ENCODE measurements around the gene FHL1. TPM values are rescaled to one million over a fixed set of nuclear protein-coding genes. Genes with fewer than 3 reads are reported as not detected.

FHL1 gene
- total RNA-seq, 2 experiments from 2014 or later: 17.7 to 20.5 TPM

DNA sequence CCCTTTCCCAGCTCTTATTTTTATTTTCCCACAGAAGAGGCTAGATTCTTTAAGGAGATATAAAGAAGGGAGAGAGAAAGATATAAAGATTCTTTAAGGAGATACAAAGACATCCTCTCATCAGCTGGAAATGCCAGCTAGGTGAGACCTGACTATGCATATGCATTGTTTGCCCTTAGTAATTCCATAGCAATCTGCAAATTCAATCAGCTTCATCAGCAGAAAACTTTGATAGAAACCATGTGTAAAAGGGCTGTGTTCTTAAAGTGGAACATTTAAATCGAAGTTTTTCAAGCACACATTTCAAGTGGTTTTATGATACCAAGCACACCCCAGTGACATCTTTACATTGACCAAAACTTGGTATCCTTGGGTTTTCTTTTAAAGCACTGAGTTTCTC lies 24.1 kb downstream of the FHL1 start:
- Mint-ChIP-seq H3K9me3 (no peaks in the 10 kb centered on the region), H3K4me3 (no peak overlapping the region), H3K4me1 (ENCODE audit: low read depth) (peaks cover 1% of the 10 kb centered on the region), H3K27ac (no peak overlapping the region), H3K27me3 (ENCODE audit: low read depth) (no peaks in the 10 kb centered on the region), H3K36me3 (ENCODE audit: low read depth) (no peaks in the 10 kb centered on the region)
- intact Hi-C loops (cut with micrococcal nuclease): no loop called here
- no peak for DNase-seq
- CTCF ChIA-PET: no interaction called here

DNA sequence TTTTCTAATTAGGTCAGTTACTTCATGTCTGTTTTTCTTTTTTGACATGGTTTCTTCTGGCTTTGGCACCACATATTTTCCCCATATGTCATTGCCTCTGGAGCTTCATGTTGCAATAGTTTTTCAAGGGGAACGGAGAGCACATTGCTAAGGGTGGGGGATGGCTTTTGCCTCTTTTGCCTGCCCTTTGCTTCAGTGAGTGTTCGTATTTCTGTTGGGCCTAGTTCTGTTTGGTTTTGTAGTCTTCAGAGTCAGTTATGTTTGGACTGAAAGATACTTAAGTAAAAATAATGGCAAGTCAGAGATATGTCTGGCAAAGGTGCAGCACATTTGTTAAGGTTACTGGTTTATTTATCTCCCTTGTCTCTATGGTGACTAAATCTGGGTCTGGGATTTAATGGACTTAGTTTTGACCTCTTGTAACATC lies 29.1 kb downstream of the FHL1 start:
- H3K27ac Mint-ChIP-seq: no peak overlapping the region
- H3K27me3 Mint-ChIP-seq (ENCODE audit: low read depth): no peaks in the 10 kb centered on the region
- intact Hi-C loops (cut with micrococcal nuclease): no loop called here
- no peaks in the 10 kb centered on the region for H3K36me3 Mint-ChIP-seq (ENCODE audit: low read depth)
- no peak for DNase-seq
- no peaks in the 10 kb centered on the region for H3K4me1 Mint-ChIP-seq (ENCODE audit: low read depth)
- no peaks in the 10 kb centered on the region for H3K9me3 Mint-ChIP-seq
- H3K4me3 Mint-ChIP-seq: no peak overlapping the region
- CTCF ChIA-PET: no interaction called here

DNA sequence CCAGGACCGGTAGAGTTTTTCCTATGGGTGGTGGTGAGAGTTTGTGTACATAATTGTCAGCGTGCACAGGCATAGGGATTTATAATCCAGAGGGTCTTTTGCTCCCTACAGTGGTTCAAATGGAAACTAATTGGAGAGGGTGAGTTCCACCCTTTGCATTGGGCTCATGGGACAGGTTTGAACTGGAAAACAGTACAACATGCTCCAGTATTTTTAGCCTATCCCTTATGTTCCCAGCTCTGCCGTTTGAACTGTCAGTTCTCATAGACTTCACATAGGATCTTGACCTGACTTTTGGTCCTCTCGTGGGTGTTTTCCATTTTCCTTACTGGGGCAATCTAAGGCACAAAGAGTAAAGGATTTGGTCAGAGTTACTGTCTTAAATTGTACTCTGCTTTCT lies 31.8 kb downstream of the FHL1 start:
- H3K27ac Mint-ChIP-seq: no peak overlapping the region

DNA sequence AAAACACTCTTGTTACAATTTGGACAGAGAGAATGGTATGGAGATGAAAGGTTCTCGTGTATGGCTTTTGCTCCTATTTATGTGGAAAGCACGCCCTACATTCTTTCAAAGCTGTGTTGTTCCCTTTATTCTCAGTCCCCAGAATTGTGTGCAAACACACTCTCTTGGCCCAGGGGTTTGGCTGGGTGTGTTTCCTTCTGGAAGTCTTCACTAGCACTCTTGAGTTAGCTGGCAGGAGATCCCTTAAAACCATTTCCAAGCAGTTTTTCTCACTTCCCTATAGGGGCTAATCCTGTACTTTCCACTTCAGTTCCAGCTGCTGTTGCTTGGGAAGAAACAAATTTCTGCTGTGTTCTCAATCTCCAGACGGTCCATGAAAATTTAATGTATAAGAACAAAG lies 35.1 kb downstream of the FHL1 start:
- no peaks in the 10 kb centered on the region for H3K36me3 Mint-ChIP-seq (ENCODE audit: low read depth)
- no peak overlapping the region for H3K27ac Mint-ChIP-seq
- no peak overlapping the region for H3K4me3 Mint-ChIP-seq
- CTCF ChIA-PET: no interaction called here
- intact Hi-C loops (cut with micrococcal nuclease): no loop called here
- no peak for DNase-seq
- no peaks in the 10 kb centered on the region for H3K27me3 Mint-ChIP-seq (ENCODE audit: low read depth)
- no peaks in the 10 kb centered on the region for H3K9me3 Mint-ChIP-seq
- no peaks in the 10 kb centered on the region for H3K4me1 Mint-ChIP-seq (ENCODE audit: low read depth)

More for the DNA sequence above, 31.8 kb downstream of the FHL1 start:
- intact Hi-C loops (cut with micrococcal nuclease): no loop called here
- Mint-ChIP-seq H3K4me3 (no peak overlapping the region), H3K9me3 (no peaks in the 10 kb centered on the region), H3K36me3 (ENCODE audit: low read depth) (no peaks in the 10 kb centered on the region), H3K27me3 (ENCODE audit: low read depth) (no peaks in the 10 kb centered on the region), H3K4me1 (ENCODE audit: low read depth) (no peaks in the 10 kb centered on the region)
- no peak for DNase-seq
- CTCF ChIA-PET: interaction anchor here (0.6 kb wide), 1 partner anchor 10 kb away, joined by 6 read pairs; no protein-coding TSS in a partner anchor

DNA sequence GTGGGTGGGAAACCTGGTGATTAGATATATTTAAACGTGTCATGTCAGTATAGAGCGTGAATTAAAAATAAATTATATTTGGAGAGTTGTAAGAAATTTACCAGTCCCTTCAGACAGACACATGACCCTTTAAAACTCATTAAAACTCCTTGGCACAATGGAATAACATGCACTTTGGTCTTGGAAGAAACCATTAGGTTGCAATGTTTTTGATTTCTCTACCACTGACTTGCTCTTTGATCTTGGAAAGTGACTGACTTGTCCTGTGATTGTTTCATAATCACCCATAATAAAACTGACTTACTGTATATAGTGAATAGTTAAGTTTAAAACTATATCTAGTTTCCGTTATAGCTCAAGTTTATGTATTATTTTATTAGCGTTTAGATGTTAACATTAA lies 35.8 kb downstream of the FHL1 start:
- CTCF ChIA-PET: interaction anchor here (1.2 kb wide), 1 partner anchor 85 kb away, joined by 3 read pairs; no protein-coding TSS in a partner anchor
- no peaks in the 10 kb centered on the region for H3K36me3 Mint-ChIP-seq (ENCODE audit: low read depth)

DNA sequence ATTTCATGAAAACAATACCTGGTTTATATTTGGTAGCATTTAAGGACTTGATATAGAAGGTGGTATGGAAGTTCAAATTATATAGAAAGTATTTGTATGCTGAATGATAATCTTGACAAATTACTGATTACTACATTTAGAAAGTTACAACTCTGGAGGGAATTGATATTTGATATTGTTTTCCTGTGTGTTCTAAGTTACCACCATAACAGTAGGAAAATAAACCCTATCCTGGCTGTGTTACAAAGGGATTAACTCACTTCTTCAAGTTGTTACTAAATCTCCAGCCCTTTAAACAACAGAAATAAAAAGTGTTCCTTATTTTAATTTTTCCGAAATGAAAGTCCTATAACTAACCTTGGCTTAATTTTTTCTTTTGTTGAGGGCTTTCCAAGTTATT lies 36.6 kb downstream of the FHL1 start:
- no peak overlapping the region for H3K27ac Mint-ChIP-seq
- CTCF ChIA-PET: interaction anchor here (1.2 kb wide), 1 partner anchor 84 kb away, joined by 3 read pairs; no protein-coding TSS in a partner anchor
- no peaks in the 10 kb centered on the region for H3K9me3 Mint-ChIP-seq
- no peak for DNase-seq
- no peaks in the 10 kb centered on the region for H3K4me1 Mint-ChIP-seq (ENCODE audit: low read depth)
- no peak overlapping the region for H3K4me3 Mint-ChIP-seq
- H3K27me3 Mint-ChIP-seq (ENCODE audit: low read depth): no peaks in the 10 kb centered on the region
- intact Hi-C loops (cut with micrococcal nuclease): no loop called here
- no peaks in the 10 kb centered on the region for H3K36me3 Mint-ChIP-seq (ENCODE audit: low read depth)

More for the DNA sequence above, 35.8 kb downstream of the FHL1 start:
- intact Hi-C loops (cut with micrococcal nuclease): no loop called here
- no peaks in the 10 kb centered on the region for H3K27me3 Mint-ChIP-seq (ENCODE audit: low read depth)
- no peak for DNase-seq
- H3K9me3 Mint-ChIP-seq: no peaks in the 10 kb centered on the region
- H3K4me3 Mint-ChIP-seq: no peak overlapping the region
- H3K4me1 Mint-ChIP-seq (ENCODE audit: low read depth): no peaks in the 10 kb centered on the region
- no peak overlapping the region for H3K27ac Mint-ChIP-seq

DNA sequence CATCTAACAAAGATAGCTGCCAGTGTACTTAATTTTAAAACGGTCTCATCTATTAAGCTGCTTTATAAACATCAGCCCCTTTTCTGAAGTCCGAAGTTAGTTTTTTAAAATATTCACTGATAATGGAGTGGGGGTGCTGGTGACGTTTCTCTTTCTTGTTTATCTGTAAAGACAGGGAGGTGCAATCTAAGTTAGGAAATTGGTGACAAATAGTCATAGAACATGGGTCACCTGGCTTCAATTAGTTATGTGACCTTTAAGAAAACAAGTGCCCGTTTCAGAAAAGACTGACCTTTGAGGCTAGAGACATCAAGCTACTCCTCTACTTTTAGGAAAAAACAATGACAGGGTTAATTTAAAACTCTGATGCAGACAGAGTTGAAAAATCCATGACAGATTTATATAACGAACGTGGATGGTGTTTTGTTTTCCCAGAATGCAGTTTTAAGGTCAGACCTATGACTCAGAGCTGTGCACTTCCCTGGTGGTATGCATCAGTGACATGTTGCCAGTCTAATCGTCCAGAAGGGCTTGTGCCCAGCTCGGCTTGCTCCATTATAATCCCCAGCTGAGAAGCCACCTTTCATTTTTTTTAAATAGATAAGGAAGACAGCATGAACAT lies 38.2 kb downstream of the FHL1 start:
- Mint-ChIP-seq H3K4me3 (no peak overlapping the region), H3K27ac (no peak overlapping the region), H3K4me1 (ENCODE audit: low read depth) (no peaks in the 10 kb centered on the region), H3K36me3 (ENCODE audit: low read depth) (no peaks in the 10 kb centered on the region), H3K27me3 (ENCODE audit: low read depth) (no peaks in the 10 kb centered on the region), H3K9me3 (no peaks in the 10 kb centered on the region)
- intact Hi-C loops (cut with micrococcal nuclease): no loop called here
- CTCF ChIA-PET: no interaction called here
- DNase-seq: no peak

DNA sequence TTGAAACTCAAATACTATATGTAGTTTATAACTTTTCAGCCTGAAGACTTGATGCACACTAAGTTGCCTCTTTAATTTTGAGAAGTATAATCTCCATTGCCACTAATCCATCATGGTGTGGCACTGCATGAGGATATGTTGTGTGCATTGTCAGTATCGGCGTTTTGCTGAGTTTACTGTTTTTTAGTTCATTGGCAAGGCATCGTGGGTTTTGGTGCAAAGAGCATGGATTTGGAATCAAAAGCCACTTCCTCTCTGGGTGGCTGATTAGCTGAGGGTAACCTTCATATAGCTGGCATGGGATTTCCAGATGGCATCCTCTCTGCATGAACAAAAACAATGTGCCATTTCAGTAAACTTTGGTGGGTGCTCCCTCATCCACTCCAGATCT lies 38.7 kb downstream of the FHL1 start:
- DNase-seq: no peak
- CTCF ChIA-PET: no interaction called here

DNA sequence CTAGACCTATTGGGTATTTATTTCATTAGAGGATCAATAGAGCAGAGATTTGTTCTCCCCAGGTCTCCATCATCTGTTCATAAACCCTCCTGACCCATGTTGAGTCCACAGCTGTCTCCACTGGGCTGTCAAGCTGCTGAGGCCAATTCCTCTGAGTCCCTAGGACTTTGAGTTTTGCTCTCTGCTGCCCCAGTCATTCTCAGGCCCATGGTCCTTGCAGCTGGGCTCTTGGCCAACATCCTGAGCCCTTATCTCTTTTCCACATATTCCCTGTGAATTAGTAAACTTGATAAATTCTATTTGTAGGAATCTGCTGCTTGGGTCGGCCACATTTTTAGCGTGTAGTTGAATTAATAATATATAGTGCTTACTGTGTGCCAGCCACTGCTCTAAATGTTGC lies 41.9 kb downstream of the FHL1 start:
- Mint-ChIP-seq H3K27me3 (ENCODE audit: low read depth) (no peaks in the 10 kb centered on the region), H3K36me3 (ENCODE audit: low read depth) (peaks cover 2% of the 10 kb centered on the region), H3K27ac (no peak overlapping the region), H3K9me3 (no peaks in the 10 kb centered on the region), H3K4me1 (ENCODE audit: low read depth) (peaks cover 32% of the 10 kb centered on the region), H3K4me3 (no peak overlapping the region)
- CTCF ChIA-PET: no interaction called here
- DNase-seq: no peak
- intact Hi-C loops (cut with micrococcal nuclease): no loop called here

More for the DNA sequence above, 38.7 kb downstream of the FHL1 start:
- H3K27ac Mint-ChIP-seq: no peak overlapping the region
- no peak overlapping the region for H3K4me3 Mint-ChIP-seq
- no peaks in the 10 kb centered on the region for H3K27me3 Mint-ChIP-seq (ENCODE audit: low read depth)
- H3K9me3 Mint-ChIP-seq: no peaks in the 10 kb centered on the region
- peaks cover 2% of the 10 kb centered on the region for H3K4me1 Mint-ChIP-seq (ENCODE audit: low read depth)
- intact Hi-C loops (cut with micrococcal nuclease): no loop called here
- no peaks in the 10 kb centered on the region for H3K36me3 Mint-ChIP-seq (ENCODE audit: low read depth)

DNA sequence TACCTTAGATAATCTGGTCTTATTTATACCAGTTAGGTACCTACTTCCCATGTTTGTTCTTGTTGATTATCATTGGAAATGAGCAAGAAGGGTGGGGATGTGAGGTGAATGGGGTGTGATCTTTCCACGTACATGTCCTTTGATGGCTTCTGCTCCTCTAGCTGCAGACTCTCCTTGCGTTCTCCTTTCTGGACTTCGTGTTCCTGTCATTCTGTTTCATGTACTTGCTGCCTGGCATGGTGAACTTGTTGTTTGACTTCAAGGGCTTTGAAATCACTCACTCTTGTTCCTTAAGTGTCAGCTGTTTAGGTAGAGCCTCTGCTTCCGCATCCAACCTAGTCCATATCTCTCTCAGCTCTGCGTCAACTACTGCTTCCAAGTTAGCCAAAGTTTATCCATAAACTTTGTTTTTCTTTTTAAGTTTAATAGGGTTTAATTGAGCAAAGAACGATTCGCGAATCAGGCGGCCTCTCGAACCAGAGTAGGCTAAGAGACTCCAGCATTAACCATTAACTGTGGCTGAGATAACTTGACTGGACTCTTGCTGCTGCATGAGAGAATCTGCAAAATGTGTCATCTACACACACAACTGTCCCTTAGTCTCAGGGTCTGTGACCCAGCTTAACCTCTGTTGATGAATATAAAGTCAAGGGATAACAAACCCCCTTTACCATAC lies 42.8 kb downstream of the FHL1 start:
- Mint-ChIP-seq H3K27me3 (ENCODE audit: low read depth) (no peaks in the 10 kb centered on the region), H3K4me3 (no peak overlapping the region), H3K27ac (no peak overlapping the region), H3K4me1 (ENCODE audit: low read depth) (peaks cover 32% of the 10 kb centered on the region), H3K36me3 (ENCODE audit: low read depth) (peaks cover 2% of the 10 kb centered on the region), H3K9me3 (no peaks in the 10 kb centered on the region)
- CTCF ChIA-PET: no interaction called here
- no peak for DNase-seq
- intact Hi-C loops (cut with micrococcal nuclease): no loop called here

DNA sequence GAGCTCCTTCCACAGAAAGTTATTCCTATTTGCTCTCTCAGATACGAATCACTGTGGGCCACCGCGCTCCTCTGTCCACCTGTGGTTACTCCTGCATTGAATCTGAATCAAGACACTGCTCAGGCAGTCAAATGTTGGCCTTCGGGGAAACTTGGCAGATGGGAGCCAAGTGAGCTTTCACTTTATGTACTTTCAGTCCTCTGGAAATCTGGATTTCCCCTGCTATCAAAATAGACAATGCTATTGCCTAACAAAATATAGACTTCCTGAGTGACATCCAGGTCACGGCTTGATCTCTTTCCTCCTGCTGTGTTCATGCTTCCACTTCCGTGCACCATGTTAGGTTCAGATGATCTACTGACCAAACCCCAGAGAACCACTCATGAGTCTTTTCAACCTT lies 43.8 kb downstream of the FHL1 start:
- no peak overlapping the region for H3K4me3 Mint-ChIP-seq
- DNase-seq: no peak
- intact Hi-C loops (cut with micrococcal nuclease): no loop called here
- H3K27me3 Mint-ChIP-seq (ENCODE audit: low read depth): no peaks in the 10 kb centered on the region
- CTCF ChIA-PET: interaction anchor here (1.0 kb wide), 1 partner anchor 9 kb away, joined by 3 read pairs; no protein-coding TSS in a partner anchor
- H3K27ac Mint-ChIP-seq: no peak overlapping the region
- H3K9me3 Mint-ChIP-seq: no peaks in the 10 kb centered on the region
- peaks cover 2% of the 10 kb centered on the region for H3K36me3 Mint-ChIP-seq (ENCODE audit: low read depth)
- peaks cover 32% of the 10 kb centered on the region for H3K4me1 Mint-ChIP-seq (ENCODE audit: low read depth)

DNA sequence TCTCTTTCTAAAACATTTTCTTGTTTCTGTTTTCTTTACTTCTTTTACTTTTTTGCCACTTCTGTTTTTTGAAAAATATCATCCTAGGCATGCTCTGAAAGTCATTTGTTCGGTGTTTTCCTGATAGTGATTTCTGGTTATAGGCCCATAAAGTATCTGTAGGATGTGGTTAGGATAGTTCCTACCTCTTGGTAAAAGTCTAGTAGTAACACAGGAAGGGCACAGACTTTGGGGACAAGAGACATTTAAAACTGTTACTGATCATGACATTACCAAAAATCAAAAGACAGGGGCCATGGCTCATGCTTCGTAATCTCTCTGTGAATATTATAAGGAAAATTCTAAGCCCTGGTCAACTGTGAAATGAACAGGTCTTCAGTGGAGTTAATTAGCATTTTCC lies 44.8 kb downstream of the FHL1 start:
- intact Hi-C loops (cut with micrococcal nuclease): no loop called here
- H3K9me3 Mint-ChIP-seq: no peaks in the 10 kb centered on the region

DNA sequence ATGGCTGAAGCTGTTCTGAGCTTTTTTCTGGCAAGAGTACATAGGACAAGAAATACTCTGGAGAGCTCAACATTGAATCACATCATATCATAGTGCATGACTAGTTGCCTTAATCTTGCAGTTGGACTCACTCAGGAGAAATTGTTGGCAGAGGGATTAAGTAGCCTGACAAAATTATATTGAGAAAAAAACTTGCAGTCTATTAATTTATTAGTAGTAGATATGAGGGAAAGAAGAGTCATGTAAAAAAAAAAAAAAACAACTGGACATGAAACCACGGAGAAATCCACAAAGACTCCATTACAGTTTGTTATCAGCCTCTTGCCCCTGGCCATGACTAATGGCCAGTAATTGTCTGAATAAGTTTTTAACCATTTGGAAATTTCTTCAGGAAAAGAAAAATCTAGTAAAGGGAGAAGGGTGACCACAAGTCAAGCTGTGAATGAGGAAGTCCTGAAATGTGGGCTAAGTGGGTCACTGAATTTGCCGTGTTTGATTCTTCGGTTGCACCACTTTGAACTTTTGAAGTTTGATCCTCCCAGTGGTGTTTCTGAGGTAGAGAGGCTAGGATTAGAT lies 45.6 kb downstream of the FHL1 start:
- Mint-ChIP-seq H3K27ac (no peak overlapping the region), H3K4me3 (no peak overlapping the region), H3K36me3 (ENCODE audit: low read depth) (peaks cover 2% of the 10 kb centered on the region), H3K4me1 (ENCODE audit: low read depth) (peaks cover 32% of the 10 kb centered on the region), H3K9me3 (no peaks in the 10 kb centered on the region), H3K27me3 (ENCODE audit: low read depth) (no peaks in the 10 kb centered on the region)
- intact Hi-C loops (cut with micrococcal nuclease): no loop called here
- DNase-seq: no peak
- CTCF ChIA-PET: no interaction called here

More for the DNA sequence above, 44.8 kb downstream of the FHL1 start:
- no peaks in the 10 kb centered on the region for H3K27me3 Mint-ChIP-seq (ENCODE audit: low read depth)
- CTCF ChIA-PET: no interaction called here
- H3K36me3 Mint-ChIP-seq (ENCODE audit: low read depth): peaks cover 2% of the 10 kb centered on the region
- no peak overlapping the region for H3K27ac Mint-ChIP-seq
- peaks cover 32% of the 10 kb centered on the region for H3K4me1 Mint-ChIP-seq (ENCODE audit: low read depth)
- no peak overlapping the region for H3K4me3 Mint-ChIP-seq
- DNase-seq: no peak

Measured in activated naive CD4-positive, alpha-beta T cell treated with anti-CD3 and anti-CD28 coated beads for 36 hours (primary cell).